Measurements from ENCODE around the gene CTPS2. TPM values are rescaled to one million over a fixed set of nuclear protein-coding genes. Genes with fewer than 3 reads are reported as not detected.

Gene CTPS2
- total and polyA plus RNA-seq, 2 donors (not counting 3 experiments of a cell fraction or from before 2014, with no cell fraction given) = 7.4 to 15.7 TPM

DNA sequence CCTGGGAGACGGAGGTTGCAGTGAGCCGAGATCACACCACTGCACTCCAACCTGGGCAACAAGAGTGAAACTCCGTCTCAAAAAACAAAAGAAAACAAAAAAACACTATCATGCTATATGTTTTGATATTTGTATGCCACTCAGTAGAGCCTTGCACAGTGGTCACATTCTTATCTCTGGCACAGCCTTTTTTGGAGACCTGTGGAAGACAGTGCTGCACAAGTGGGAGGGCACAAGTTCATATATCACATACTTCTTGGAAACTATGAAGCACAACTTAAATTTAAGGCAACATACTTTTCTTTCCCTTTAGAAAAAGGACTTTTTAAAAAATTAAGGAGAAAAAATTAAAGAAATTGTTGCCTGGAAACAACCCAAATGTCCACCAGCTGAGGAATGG, 76.9 kb downstream of the CTPS2 start:
- dilution Hi-C loops (cut with MboI; ENCODE audit: extremely low pct_ligation_motif_present, low sequenced_read_pairs) = no loop called here
- H2AFZ ChIP-seq (ENCODE audit: low read depth, low read length) = no peak overlapping the region
- CTCF ChIA-PET = no interaction called here
- no peaks in the 10 kb centered on the region for H3K79me2 ChIP-seq (ENCODE audit: control insufficient read depth, insufficient read depth, low read length)
- H3K27me3 ChIP-seq (ENCODE audit: control insufficient read depth in 2 of 2, insufficient read depth in 2 of 2, low read length in 2 of 2) = no peaks in the 10 kb centered on the region
- BruUV-seq (replicated peaks) = no TSS peak
- DNase-seq (ENCODE audit: low read depth, low spot score) = no peak
- H3K36me3 ChIP-seq (ENCODE audit: control insufficient read depth in 2 of 2, extremely low read depth in 1 of 2, insufficient read depth in 2 of 2, low read length in 2 of 2) = no peaks in the 10 kb centered on the region
- no peak overlapping the region for H3K4me3 ChIP-seq (replicated peaks in 1 of 3; ENCODE audit: insufficient read depth in 1 of 3, low read depth in 1 of 3, low read length in 3 of 3)
- no peaks in the 10 kb centered on the region for H3K9me1 ChIP-seq (replicated peaks; ENCODE audit: control insufficient read depth, extremely low read depth, insufficient read depth, low read length)
- H3K4me1 ChIP-seq (ENCODE audit: control insufficient read depth, extremely low read depth, insufficient read depth, low read length) = peaks cover 11% of the 10 kb centered on the region
- no peak for FAIRE-seq
- intact Hi-C loops (cut with micrococcal nuclease) = no loop called here
- no peak overlapping the region for H3K9ac ChIP-seq (replicated peaks; ENCODE audit: extremely low read depth, insufficient read depth, low read length)
- TF ChIP-seq GATA2 (IDR thresholded peaks at IDR 0.05; ENCODE audit: insufficient read depth, insufficient read length, low read depth, low read length) (no peak), POLR2A (IDR thresholded peaks at IDR 0.05; ENCODE audit: low read depth, low read length) (no peak), MYC (IDR thresholded peaks at IDR 0.05; ENCODE audit: low read depth, low read length) (no peak), FOS (IDR thresholded peaks at IDR 0.05; ENCODE audit: borderline replicate concordance, insufficient read depth, low read length) (no peak), POLR2AphosphoS5 (IDR thresholded peaks at IDR 0.05; ENCODE audit: insufficient read depth, low read depth, low read length) (no peak), EZH2 (IDR thresholded peaks at IDR 0.05; ENCODE audit: borderline replicate concordance, low read depth, low read length, severe bottlenecking) (no peak), JUN (IDR thresholded peaks at IDR 0.05; ENCODE audit: borderline replicate concordance, insufficient read depth, insufficient read length, low read depth) (no peak)
- TF ChIP-seq, protein P1, sequence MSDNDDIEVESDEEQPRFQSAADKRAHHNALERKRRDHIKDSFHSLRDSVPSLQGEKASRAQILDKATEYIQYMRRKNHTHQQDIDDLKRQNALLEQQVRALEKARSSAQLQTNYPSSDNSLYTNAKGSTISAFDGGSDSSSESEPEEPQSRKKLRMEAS (IDR thresholded peaks at IDR 0.05; ENCODE audit: insufficient read depth, insufficient read length) = no peak
- TF ChIP-seq, protein P2, sequence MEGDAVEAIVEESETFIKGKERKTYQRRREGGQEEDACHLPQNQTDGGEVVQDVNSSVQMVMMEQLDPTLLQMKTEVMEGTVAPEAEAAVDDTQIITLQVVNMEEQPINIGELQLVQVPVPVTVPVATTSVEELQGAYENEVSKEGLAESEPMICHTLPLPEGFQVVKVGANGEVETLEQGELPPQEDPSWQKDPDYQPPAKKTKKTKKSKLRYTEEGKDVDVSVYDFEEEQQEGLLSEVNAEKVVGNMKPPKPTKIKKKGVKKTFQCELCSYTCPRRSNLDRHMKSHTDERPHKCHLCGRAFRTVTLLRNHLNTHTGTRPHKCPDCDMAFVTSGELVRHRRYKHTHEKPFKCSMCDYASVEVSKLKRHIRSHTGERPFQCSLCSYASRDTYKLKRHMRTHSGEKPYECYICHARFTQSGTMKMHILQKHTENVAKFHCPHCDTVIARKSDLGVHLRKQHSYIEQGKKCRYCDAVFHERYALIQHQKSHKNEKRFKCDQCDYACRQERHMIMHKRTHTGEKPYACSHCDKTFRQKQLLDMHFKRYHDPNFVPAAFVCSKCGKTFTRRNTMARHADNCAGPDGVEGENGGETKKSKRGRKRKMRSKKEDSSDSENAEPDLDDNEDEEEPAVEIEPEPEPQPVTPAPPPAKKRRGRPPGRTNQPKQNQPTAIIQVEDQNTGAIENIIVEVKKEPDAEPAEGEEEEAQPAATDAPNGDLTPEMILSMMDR (IDR thresholded peaks at IDR 0.05; ENCODE audit: extremely low read depth in 1 of 2, insufficient read depth in 1 of 2, low read depth in 1 of 2, low read length in 2 of 2) = no peak
- no peak overlapping the region for H3K27ac ChIP-seq (ENCODE audit: insufficient read depth, low read depth, low read length)
- POLR2A ChIA-PET = no interaction called here
- H3K9me3 ChIP-seq (replicated peaks; ENCODE audit: control insufficient read depth, insufficient read depth, low read length) = no peaks in the 10 kb centered on the region
- no peaks in the 10 kb centered on the region for H4K20me1 ChIP-seq (replicated peaks; ENCODE audit: control insufficient read depth, extremely low read depth, insufficient read depth, low read length)
- H3K4me2 ChIP-seq (ENCODE audit: insufficient read depth, low read length) = no peak overlapping the region

All from endothelial cell of umbilical vein (primary cell).